ENCODE data around the gene LRRC8D.

LRRC8D gene

GRCh38 chr1:89834083-89834704 is 13.4 kb downstream of the LRRC8D start:
- DNase-seq (ENCODE audit: low spot score), result no peak
- no peak for TF ChIP-seq CTCF (IDR thresholded peaks at IDR 0.05; ENCODE audit: extremely low read depth, missing control alignments)

- TF ChIP-seq CTCF (IDR thresholded peaks at IDR 0.05; ENCODE audit: extremely low read depth, missing control alignments), result no peak
- DNase-seq (ENCODE audit: low spot score), result no peak
Measured at GRCh38 chr1:89836252-89837035, 15.6 kb downstream of the LRRC8D start.

DNA sequence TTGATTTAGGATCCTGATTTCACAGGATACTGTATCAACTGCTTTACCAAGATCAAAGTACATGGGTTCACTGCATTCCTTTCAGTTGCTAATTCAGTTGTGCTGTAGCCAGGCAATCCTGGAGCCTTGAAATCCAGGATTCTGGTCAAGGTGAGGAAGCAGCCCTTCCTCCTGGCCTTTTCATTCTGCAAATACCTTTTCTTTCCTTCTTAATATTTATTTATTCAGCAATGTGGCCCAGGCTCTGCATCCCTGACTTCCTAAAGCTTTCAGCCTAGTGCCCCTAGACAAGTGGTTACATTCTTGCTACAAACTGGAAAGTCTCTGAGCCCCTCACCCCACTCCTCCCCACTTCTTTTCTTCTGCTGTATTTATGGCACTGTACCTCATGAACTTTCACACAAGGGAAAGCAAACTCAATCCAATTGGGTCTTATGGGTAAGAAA is 16.2 kb downstream of the LRRC8D start:
- no peak for TF ChIP-seq CTCF (IDR thresholded peaks at IDR 0.05; ENCODE audit: extremely low read depth, missing control alignments)
- no peak for DNase-seq (ENCODE audit: low spot score)

DNA sequence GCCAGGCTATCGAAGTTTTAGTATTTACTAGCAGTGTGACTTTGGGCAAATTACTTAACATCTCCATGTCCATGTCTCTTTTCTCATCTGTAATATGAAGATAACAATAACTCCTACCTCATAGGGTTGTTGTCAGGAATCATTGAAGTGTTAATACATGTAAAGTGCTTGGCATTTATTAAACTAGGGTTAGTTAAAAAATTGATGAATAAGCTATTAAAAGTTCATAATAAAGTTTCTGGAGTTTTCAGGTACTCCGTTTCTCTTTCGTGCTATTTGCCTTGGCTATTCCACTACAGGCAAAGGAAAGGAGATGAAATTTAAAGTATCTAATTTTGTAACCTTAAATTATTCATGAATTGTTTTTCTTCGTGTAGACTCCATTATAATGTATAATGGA is 16.7 kb downstream of the LRRC8D start:
- no peak for DNase-seq (ENCODE audit: low spot score)
- TF ChIP-seq CTCF (IDR thresholded peaks at IDR 0.05; ENCODE audit: extremely low read depth, missing control alignments), result no peak

DNA sequence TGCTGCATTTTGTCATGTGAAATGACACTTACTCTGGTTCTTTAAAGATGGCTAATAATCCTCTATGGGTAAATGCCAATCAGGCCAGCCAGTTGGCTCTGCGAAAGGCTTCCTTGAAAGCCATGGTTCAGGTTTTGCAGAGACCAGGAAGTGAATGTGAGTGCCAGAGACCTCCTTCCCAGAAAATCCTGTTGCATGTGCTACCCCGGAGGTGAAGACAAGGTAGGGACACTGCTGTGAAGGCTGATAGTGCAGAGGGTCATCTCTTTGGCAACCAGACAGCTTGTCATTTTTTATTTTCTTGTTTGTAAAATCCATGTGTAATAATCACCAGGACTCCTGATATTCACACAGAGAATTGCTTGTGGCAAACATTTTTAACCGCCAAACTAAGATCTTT is 18.7 kb downstream of the LRRC8D start:
- no peak for TF ChIP-seq CTCF (IDR thresholded peaks at IDR 0.05; ENCODE audit: extremely low read depth, missing control alignments)
- DNase-seq (ENCODE audit: low spot score), result no peak

DNA sequence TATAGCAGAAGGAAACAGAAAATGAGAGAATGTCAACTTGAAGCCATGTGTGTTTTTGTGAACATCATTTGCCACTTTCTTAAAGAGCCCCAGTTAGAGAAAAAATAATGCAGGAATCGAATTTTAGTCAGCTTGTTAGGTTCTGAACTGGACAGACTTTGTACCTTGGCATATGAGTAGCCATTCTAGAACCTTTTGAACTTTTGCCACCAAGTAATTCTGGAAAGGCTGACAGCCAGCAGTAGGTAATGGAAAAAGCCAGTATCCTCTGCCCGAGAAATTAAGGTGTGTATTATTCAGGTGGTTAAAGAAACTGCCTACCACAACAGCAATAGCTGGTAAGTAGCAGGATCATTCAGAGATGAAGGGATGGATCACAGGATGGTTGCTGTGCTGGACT is 20.7 kb downstream of the LRRC8D start:
- no peak for TF ChIP-seq CTCF (IDR thresholded peaks at IDR 0.05; ENCODE audit: extremely low read depth, missing control alignments)
- no peak for DNase-seq (ENCODE audit: low spot score)

- DNase-seq (ENCODE audit: low spot score), result no peak
- no peak for TF ChIP-seq CTCF (IDR thresholded peaks at IDR 0.05; ENCODE audit: extremely low read depth, missing control alignments)
Measured at GRCh38 chr1:89842567-89843272, 21.9 kb downstream of the LRRC8D start.

Measured in GM20000 (cell line).